NCI-H2107 treated with DMSO at 0.1 percent for 48 hours (cell line): ENCODE data around the gene SMNDC1.
"Not testable (repeated sequence)": the region's sequence is repeated elsewhere in the genome, so short reads cannot be mapped to it uniquely, and the experiment has no call there.

Experiments
- DNase-seq: peaks from one replicate; lab custom pipeline; 2025; ENCODE audit not compliant: unreplicated experiment; lab: John Stamatoyannopoulos, UW

SMNDC1 gene

DNA sequence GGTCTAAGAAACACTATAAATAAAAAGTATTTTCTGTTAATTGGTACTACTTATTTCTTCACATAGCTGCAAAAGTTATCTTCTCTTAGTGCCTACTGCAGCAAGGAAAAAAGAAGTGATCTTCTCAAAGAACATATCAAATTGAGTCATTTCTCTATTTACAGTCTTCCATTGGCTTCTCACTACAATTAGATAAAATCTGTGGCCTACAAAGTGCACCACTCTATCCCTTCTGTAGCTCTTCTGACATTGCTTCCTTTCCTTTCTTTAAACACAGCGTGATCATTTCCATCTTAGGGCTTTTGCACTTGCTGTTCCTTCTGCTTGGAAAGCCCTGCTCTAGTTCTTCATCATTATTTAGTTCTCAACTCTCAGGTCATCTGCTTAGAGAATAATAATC is 52.6 kb downstream of the SMNDC1 start:
- DNase-seq, result no peak

DNA sequence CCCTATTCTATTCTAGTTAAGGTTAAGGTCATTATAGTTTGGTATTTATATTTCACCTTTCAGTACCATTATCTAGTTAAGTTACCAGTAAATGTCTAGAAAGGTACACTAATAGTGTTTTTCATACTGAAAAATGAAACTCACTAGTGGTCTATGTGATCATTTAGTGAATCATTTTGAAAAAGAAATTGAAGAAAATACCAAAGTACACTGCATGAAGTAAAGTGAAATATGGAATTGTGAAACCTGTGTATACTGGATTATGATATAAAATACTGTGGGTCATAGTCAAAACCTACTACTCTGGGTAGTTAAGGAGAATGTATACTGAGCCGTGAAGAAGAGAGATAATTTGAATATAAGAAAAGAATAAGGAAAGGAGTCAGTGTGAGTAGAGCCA is 53.3 kb downstream of the SMNDC1 start:
- not testable (repeated sequence) for DNase-seq

DNA sequence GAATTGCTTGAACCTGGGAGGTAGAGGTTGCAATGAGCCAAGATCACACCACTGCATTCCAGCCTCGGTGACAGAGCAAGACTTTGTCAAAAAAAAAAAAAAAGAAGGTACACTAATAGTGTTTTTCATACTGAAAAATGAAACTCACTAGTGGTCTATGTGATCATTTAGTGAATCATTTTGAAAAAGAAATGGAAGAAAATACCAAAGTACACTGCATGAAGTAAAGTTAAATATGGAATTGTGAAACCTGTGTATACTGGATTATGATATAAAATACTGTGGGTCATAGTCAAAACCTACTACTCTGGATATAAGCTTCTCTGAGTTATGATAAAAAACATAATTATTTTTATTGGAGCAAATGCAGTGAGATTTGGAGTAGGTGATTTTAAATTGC is 55.2 kb downstream of the SMNDC1 start:
- not testable (repeated sequence) for DNase-seq

DNA sequence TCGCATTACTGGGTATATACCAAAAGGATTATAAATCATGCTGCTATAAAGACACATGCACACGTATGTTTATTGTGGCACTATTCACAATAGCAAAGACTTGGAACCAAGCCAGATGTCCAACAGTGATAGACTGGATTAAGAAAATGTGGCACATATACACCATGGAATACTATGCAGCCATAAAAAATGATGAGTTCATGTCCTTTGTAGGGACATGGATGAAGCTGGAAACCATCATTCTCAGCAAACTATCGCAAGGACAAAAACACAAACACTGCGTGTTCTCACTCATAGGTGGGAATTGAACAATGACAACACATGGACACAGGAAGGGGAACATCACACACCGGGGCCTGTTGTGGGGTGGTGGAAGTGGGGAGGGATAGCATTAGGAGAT is 56.9 kb downstream of the SMNDC1 start:
- not testable (repeated sequence) for DNase-seq

DNA sequence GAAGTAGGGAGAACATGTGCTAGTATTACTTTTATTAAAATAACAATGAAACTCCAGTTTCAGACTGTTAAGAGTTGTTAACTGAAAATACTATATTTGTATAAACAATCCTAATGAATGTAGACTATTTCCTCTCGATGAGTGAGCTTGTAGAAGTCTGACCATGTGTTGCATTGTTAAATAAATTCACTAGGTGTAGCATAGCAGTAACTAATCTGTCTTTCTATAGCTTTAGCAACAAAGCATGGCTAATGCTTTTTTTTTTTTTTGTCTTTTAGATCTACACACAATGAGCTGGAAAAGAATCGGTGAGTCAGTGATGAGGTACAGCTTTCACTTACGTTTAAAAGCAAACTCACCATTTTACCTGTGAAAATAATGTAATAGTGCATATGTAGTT is 60.2 kb downstream of the SMNDC1 start:
- no peak for DNase-seq

DNA sequence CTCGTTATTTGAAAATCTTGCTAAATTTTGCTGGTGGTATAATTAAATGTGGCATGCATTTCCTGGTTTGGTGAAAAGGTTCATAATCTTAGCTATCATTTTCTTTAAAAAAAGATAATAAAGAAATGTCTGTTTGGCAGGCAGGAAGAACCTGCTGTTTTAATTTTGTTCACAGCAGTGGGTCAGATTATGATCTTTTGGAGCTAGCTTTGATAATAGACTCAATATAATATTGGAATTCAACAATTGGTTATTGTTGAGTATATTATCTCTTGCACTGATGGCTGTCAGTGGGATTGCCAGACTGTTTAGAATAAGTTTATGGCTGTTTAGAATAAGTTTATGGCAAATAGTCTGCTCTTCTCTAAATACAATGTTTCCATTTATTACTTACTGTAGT is 62.2 kb downstream of the SMNDC1 start:
- DNase-seq, result no peak

DNA sequence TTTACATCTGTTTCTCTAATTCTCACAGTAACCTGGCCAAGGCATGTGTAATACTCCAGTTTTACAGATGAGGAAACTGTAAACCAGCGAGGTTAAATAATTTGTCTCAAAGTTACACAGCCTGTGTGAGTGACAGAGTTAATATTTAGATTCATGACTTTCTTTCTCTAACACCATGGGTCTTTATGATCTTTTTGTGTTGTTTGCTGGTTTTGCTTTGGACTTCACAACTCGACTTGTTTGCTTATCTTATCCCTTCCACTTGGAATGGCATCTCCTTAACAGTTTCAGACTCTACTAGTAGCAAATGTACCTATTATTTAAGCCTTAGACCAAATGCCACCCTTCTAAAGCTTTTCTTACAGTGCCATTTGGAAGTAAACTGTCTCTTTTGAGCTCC is 62.9 kb downstream of the SMNDC1 start:
- no peak for DNase-seq

DNA sequence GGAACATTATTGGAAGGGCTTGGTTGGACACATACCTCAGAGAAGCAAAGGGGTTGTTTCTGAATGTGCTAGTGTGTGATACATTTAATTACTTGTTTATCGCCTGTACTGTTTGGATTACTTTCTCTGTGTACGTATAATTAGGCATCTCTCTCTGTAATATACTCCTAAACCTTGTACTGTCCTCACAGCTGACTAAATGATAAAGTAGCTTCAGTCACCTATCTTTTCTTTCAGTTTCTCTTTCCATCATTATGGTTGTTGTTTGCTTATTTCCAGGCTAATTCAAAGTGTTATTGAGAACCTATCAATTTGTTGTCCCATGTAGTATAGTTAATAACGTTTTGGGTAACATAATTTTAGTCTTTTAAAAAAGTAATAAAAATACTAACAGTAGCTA is 63.3 kb downstream of the SMNDC1 start:
- no peak for DNase-seq
